Body of pancreas (tissue), 4 donors: ENCODE results near the gene SH3PXD2A. TPM values are rescaled to one million over a fixed set of nuclear protein-coding genes. Genes with fewer than 3 reads are reported as not detected.

ENCODE experiments used
- ATAC-seq: fragments of 150-250 bp; one replicate; pipeline ENCODE4 v1.9.1; 2016
- DNase-seq, 4 donors: peaks; one replicate each; pipeline ENCODE4 v3.0.0-alpha.2; 2019
- H3K27ac ChIP-seq, 4 donors: fragments of 200-600 bp; sonication (generic); 1 replicate in 3 of 4; 2 replicates in 1 of 4; pipeline versions ENCODE4 v1.5.1 to v1.6.1; 2016 to 2019; ENCODE audit warnings: mild to moderate bottlenecking in 1 of 4, mixed read lengths in 1 of 4, moderate library complexity in 1 of 4
- H3K27me3 ChIP-seq, 2 donors: fragments of 200-600 bp; sonication (generic); one replicate each; pipeline ENCODE4 v1.6.0; 2016; ENCODE audit warnings: mild to moderate bottlenecking in 1 of 2
- H3K36me3 ChIP-seq, 2 donors: fragments of 200-600 bp; sonication (generic); replicated peaks in 1 of 2; 2 replicates each; pipeline ENCODE4 v1.5.1; 2016; ENCODE audit warnings: low read depth in 2 of 2; ENCODE audit not compliant: insufficient read depth in 1 of 2
- H3K4me1 ChIP-seq: fragments of 200-600 bp; sonication (generic); one replicate; pipeline ENCODE4 v1.6.0; 2016
- H3K4me3 ChIP-seq, 2 donors: fragments of 200-600 bp; sonication (generic); 1 replicate in 1 of 2; 2 replicates in 1 of 2; pipeline ENCODE4 v1.5.1; 2016 to 2019
- H3K9me3 ChIP-seq, 3 donors: fragments of 200-600 bp; sonication (generic); 1 replicate in 2 of 3; 2 replicates in 1 of 3; pipeline ENCODE4 v1.5.1; 2016
- POLR2A ChIP-seq, 3 donors: fragments of 450-650 bp; IDR thresholded peaks; one replicate each; pipeline ENCODE4 v1.6.1; 2016; ENCODE audit warnings: antibody characterized with exemption in 3 of 3, mild to moderate bottlenecking in 2 of 3
- WGBS, 2 donors: methylation state at CpG; one replicate each; pipeline ENCODE4 v1.1.5; 2017; 5-methylcytosine and 5-hydroxymethylcytosine counted together
- intact Hi-C: fragments of 100-400 bp; cut with DNase I; formaldehyde crosslinking; loops from one replicate; pipeline ENCODE4 v1.15.1; 2023
- total RNA-seq, 2 donors: library from RNA; depleted of rRNA; stranded (reverse); fragments of >200 nt; gene quantifications; one replicate each; pipeline ENCODE4 v1.1.0, GENCODE V29; 2016
- TF ChIP-seq, protein P1 (sequence below), 7 experiments: fragments of 450-650 bp in 4 of 7; fragments of 200-600 bp in 3 of 7; sonication (generic) in 3 of 7; IDR thresholded peaks; one replicate each; pipeline ENCODE4 v1.5.1; 2016 to 2019; ENCODE audit warnings: antibody characterized with exemption in 7 of 7

Gene SH3PXD2A
- total RNA-seq, 2 donors from 2014 or later = 7.3 to 9.9 TPM

DNA sequence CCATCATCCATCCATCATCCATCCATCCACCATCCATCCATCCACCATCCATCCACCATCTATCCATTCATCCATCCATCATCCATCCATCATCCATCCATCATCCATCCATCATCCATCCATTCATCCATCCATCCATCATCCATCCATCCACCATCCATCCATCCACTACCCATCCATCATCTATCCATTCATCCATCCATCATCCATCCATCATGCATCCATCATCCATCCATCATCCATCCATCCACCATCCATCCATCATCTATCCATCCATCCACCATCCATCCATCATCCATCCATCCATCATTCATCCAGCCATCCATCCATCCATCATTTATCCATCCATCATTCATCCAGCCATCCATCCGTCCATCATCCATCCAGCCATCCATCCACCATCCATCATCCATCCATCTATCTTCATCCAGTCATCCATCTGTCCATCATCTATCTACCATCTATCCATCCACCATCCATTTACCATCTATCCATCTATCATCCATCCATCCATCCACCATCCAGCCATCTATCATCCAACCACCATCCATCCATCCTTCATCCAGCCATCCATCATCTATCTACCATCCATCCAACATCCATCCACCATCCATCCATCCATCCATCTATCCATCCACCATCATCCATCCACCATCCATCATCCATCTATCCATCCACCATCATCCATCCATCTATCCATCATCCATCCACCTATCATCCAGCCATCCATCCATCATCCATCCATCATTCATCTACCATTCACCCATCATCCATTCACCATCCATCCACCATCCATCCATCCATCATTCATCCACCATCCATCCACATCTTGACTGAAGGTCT, 153.8 kb downstream of the SH3PXD2A start:
- H3K27ac ChIP-seq = no peak overlapping the region
- no peaks in the 10 kb centered on the region for H3K36me3 ChIP-seq
- DNase-seq (no peak), ATAC-seq (no peak)
- no peaks in the 10 kb centered on the region for H3K27me3 ChIP-seq
- no peak overlapping the region for H3K4me3 ChIP-seq
- WGBS, 2 donors = 5 to 38% methylated on average over 1 of the region's 1 CpG
- H3K4me1 ChIP-seq = no peaks in the 10 kb centered on the region
- H3K9me3 ChIP-seq = no peaks in the 10 kb centered on the region
- TF ChIP-seq POLR2A (IDR thresholded peaks at IDR 0.05) = no peak
- TF ChIP-seq, protein P1, sequence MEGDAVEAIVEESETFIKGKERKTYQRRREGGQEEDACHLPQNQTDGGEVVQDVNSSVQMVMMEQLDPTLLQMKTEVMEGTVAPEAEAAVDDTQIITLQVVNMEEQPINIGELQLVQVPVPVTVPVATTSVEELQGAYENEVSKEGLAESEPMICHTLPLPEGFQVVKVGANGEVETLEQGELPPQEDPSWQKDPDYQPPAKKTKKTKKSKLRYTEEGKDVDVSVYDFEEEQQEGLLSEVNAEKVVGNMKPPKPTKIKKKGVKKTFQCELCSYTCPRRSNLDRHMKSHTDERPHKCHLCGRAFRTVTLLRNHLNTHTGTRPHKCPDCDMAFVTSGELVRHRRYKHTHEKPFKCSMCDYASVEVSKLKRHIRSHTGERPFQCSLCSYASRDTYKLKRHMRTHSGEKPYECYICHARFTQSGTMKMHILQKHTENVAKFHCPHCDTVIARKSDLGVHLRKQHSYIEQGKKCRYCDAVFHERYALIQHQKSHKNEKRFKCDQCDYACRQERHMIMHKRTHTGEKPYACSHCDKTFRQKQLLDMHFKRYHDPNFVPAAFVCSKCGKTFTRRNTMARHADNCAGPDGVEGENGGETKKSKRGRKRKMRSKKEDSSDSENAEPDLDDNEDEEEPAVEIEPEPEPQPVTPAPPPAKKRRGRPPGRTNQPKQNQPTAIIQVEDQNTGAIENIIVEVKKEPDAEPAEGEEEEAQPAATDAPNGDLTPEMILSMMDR (IDR thresholded peaks at IDR 0.05) = no peak
- intact Hi-C loops = no loop called here

DNA sequence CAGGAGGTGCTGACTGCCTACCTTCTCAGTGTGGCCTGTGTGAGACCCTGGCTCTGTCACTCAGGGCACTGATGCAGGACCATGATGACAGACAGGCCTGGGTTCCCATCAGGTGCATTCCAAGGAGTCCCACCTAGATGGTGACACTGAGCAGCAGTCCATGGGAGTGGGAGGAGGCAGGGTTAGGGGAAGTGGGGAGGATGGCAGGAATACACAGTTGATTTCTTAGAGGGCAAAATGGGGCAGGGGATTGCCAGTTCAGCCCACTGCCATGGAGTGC, 155.0 kb downstream of the SH3PXD2A start:
- no peak for TF ChIP-seq POLR2A (IDR thresholded peaks at IDR 0.05)
- TF ChIP-seq, protein P1 (IDR thresholded peaks at IDR 0.05) = no peak
- intact Hi-C loops = no loop called here
- H3K4me1 ChIP-seq = no peaks in the 10 kb centered on the region
- DNase-seq (no peak), ATAC-seq (no peak)
- no peaks in the 10 kb centered on the region for H3K36me3 ChIP-seq
- no peaks in the 10 kb centered on the region for H3K9me3 ChIP-seq
- H3K27me3 ChIP-seq = no peaks in the 10 kb centered on the region
- H3K4me3 ChIP-seq = no peak overlapping the region
- no peak overlapping the region for H3K27ac ChIP-seq

DNA sequence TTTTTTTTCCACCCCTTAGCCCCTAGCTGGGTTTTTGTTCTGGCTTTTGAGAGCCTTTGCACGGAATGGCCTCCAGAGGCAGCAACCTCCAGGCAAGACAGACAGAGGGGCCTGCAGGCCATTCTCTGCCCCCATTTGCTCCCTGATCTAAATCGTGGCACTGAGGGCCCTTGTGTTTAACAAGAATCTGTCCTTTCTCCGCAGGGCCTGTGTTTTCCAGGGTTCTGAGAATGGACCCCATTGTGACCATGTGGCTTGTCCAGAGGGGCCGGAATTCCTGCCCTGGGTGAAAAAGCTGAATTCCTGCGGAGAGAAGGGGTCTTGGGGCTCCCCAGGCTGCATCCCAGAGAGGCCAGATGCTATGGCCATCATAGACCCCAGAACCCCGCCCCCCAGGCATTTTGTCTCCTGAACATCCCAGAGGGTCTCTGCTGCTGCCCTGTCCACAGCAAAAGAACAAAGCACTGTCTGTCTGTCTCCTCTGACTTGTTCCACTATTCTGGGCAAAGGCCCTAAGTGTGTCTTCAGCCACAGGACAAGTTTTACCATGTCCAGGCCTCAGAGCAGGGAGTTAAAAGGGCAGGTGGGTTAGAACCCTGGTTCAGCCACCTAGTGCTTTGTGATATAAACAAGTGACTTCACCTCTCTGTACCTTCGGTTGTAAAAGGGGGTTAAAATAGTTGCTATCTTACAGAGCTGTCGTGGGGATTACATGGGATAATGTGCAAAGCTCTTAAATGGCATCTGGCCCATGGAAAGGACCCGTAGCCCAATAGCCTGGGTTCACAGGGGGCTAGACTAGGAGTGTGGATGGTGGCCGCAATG, 155.6 kb downstream of the SH3PXD2A start:
- Histone ChIP-seq H3K4me3 (no peak overlapping the region), H3K36me3 (no peaks in the 10 kb centered on the region), H3K4me1 (no peaks in the 10 kb centered on the region), H3K27ac (no peak overlapping the region), H3K27me3 (no peaks in the 10 kb centered on the region), H3K9me3 (no peaks in the 10 kb centered on the region)
- ATAC-seq (no peak), DNase-seq (no peak)
- TF ChIP-seq, protein P1 (IDR thresholded peaks at IDR 0.05) = no peak
- no peak for TF ChIP-seq POLR2A (IDR thresholded peaks at IDR 0.05)
- WGBS, 2 donors = 61 to 70% methylated on average over 7 to 10 of the region's 10 CpGs
- intact Hi-C loops = no loop called here

DNA sequence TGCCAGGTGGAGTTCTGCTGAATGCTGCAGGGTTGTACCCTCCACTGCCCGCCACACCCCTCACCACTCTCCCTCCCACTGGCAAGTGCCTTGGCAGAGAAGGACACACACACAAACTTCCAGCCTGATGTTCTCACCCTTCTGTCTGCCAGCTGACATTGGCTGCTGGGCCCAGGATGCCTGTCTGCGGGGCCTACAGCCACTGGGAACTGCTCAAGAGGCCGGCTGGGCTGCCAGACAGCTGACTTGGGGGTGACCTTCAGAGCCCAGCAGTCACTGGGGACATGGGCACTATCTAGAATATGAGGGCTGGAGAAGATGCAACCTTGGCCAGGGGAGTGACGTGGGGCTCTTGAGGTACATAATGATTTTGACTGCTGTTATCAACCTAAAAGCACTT, 157.1 kb downstream of the SH3PXD2A start:
- H3K27ac ChIP-seq = no peak overlapping the region
- TF ChIP-seq, protein P1 (IDR thresholded peaks at IDR 0.05) = no peak
- TF ChIP-seq POLR2A (IDR thresholded peaks at IDR 0.05) = no peak
- H3K4me1 ChIP-seq = peaks cover 7% of the 10 kb centered on the region
- DNase-seq = no peak
- H3K27me3 ChIP-seq = no peaks in the 10 kb centered on the region
- intact Hi-C loops = no loop called here
- H3K36me3 ChIP-seq = no peaks in the 10 kb centered on the region
- WGBS, 2 donors = 84 to 100% methylated on average over 1 to 4 of the region's 4 CpGs
- H3K9me3 ChIP-seq = no peaks in the 10 kb centered on the region
- H3K4me3 ChIP-seq = no peak overlapping the region
- no peak for ATAC-seq
